ENCODE results near the gene ERCC6L2.

ERCC6L2 gene

GRCh38 chr9:95875305-95876137 is at the start of gene ERCC6L2:
ERCC6L2 (plus strand) TSS chr9:95875691; CDS start chr9:95876039, 348 bp downstream.
- DNase-seq = peak; percentile 99

DNA sequence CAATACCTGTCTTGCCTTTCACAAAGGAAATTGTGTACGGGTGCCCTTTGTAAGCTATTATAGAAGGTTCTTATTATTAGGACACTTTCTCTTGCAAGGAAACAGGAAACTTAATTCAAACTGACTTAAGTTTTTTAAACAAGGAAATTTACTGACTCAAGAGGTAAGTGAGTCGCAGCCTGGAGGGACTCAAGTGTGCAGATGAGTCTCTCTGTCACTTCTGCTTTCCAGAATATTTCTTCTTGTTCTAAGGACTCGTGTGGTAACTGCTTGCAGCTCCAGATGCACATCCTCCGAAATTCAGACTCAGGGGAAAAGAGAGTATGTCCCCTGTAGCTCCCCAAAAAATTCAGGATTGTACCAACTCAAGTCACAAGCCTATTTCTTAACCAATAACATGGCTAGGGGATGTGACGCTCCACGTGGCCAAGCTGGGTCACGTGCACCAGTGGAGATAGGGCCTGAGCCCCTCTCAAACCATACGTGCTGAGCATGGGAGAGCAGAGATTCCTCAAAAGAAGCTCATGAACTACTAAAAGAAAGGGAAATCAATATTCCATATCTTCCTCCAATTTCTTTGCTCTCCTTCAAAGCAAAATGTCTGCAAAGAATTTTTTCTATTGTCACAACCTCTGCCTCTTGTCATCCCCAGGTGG is 49.2 kb upstream of the ERCC6L2 start:
- DNase-seq = no peak

DNA sequence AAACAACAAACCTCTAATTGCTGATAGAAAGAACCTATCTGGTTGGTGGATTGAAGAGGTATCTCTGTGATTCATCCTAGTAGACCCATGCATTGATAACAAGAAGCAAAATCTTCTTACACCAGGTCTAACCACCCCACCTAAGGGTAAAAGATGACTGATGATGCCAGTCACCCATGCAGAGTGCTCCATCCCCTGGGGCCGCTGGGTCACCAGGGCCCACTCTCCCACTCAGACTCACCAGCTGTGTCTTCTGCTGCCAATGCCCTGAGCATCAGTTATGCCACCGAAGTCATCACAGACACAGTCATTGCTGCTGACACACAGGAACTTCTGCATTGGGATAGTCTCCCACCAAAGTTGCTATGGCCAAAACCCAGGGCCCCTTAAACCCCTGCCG is 44.7 kb upstream of the ERCC6L2 start:
- DNase-seq = no peak

GRCh38 chr9:95831810-95832209 is 43.7 kb upstream of the ERCC6L2 start:
- DNase-seq = no peak

DNA sequence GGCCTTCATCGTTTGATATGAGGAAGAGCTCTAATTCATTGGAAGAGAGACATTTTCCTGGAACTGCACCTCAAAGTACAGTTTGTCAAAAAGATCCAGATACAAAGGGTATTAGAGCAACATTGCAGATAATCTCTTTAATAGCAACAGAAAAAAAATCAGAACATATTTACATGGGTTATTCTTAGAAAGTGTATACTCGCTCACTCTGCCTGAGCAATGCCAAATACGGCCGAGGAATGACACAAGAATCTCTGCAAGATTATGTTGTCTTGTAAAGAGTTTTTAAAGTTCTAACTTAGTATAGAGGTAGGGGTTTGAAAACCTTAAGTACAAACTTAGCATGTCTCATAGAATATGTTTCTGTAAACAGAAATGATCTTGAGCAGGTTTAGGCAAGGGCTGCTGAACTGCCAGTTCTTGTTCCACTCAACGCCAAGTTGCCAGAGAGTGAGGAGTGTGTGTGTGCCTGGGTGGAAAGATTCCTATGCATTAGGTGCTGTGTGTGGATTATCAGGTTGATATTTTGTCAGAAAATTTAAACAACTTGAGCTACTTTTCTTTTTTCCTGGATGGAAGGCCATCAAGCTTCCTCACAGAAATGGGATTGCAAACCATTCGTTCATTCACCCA is 41.8 kb upstream of the ERCC6L2 start:
- DNase-seq = no peak

- no peak for DNase-seq
Observed at GRCh38 chr9:95834281-95834907, 41.1 kb upstream of the ERCC6L2 start.

DNA sequence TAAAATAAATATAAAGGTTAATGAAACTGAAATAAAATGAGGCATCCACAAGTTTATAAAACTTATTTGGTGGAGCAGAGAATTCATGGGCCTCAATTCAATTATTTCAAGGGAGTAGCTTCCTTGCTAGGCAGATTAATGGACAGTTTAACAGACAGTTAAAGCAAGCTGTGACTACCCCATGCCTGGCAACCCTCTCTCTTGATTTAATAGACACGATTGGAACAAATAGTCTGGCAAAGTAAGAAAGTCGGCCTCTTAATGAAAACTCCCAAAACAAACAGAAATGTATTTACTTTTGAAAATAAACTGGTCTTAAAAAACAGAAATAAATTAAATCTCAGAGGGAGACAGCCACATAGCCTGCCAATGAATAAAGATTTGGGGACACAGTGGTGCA is 40.1 kb upstream of the ERCC6L2 start:
- no peak for DNase-seq

GRCh38 chr9:95836072-95836471 is 39.4 kb upstream of the ERCC6L2 start:
- no peak for DNase-seq

DNA sequence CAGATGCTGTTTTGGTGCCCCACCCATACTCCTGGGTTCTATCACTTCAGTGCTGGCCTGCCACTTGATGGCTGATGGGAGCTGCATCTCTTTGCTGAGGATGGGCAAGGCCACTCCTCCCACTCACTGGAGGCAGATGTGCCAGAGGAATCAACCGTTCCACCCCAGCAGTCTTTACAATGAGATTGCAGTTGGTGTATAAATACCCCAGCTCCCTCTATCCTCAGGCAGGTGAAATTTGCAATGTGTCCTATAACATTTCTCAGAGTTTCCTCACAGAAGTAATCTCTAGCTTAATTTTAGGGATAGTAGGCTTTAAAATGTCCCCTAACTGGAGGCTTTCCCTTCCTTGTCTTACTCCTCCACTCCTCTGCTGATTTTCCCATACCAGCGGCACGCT is 36.5 kb upstream of the ERCC6L2 start:
- no peak for DNase-seq

- DNase-seq = no peak
Observed at GRCh38 chr9:95840074-95840473, 35.4 kb upstream of the ERCC6L2 start.

- DNase-seq = no peak
Observed at GRCh38 chr9:95841377-95841776, 34.1 kb upstream of the ERCC6L2 start.

DNA sequence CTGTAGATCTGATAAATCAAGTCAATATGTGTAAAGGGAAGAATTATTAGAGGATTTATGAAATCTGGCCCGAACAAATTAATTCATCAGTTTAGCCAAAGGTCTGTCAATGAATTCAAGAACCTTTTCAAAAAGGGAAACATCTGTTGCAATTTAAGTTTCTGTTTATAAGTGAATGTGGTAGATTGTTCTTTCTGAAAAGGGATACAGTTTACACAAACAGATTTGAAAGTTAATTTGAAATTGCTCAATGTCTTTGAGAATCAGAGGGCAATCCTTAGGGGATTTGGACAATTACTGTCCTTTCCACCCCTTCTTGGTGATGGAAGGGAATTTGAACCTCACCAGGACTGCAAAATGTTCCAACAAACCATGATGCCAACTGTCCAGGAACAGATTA is 29.7 kb upstream of the ERCC6L2 start:
- no peak for DNase-seq

DNA sequence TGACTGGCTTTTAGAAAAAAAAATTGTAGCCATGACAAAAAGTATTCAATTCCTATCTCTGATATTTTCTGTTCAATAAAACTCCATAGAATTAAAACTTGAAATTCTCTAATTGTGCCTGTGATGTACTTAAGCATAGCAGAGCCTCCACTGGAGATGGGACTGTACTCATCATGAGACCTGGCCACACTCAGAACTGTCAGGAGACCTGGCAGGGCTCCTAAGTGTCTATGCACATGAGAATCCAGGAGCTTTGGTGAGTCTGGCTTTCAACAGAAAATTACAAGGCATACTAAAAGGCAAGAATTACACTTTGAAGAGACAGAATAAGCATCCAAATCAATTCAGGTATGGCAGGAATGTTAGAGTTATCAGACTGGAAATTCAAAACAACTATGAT is 26.7 kb upstream of the ERCC6L2 start:
- DNase-seq = no peak

- no peak for DNase-seq
Observed at GRCh38 chr9:95852059-95853032, 23.1 kb upstream of the ERCC6L2 start.

GRCh38 chr9:95854386-95855020 is 21.0 kb upstream of the ERCC6L2 start:
- DNase-seq = no peak

- DNase-seq = no peak
Observed at GRCh38 chr9:95855961-95856360, 19.5 kb upstream of the ERCC6L2 start.

GRCh38 chr9:95857124-95857523 is 18.4 kb upstream of the ERCC6L2 start:
- peak; percentile 9 for DNase-seq

- DNase-seq = no peak
Observed at GRCh38 chr9:95857896-95858295, 17.6 kb upstream of the ERCC6L2 start.

- no peak for DNase-seq
Observed at GRCh38 chr9:95862343-95862742, 13.1 kb upstream of the ERCC6L2 start.

DNA sequence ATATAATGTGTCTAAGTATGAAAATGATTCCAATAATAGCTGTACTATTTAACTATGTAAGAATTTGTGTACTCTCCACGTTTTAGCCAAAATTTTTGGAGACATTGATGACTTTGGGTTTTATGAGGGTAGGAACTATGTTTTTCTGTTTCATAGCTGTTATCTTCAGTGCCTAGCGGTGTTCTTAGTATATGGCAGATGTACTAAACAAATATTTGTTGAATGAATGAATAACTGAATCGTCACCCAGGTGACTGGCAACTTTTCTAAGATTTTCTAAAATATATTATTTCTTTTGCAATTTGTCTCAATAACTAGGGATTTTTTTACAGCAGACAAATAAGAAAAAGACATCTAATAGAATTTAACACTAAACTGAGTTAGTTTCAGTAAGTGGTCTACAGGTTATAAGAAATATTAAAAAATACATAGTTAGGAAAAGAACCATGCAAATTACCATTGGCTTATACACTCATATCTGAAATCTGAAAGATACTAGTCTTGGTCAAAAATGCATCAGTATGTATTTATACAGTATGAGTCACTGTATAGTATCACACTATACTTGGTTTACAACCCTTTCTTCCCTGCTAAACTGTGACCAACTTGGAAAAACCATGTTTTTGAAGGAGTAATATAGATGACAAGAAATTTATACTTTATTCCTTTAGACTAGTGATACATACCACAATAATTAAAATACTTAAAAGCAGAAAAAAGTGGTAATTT is 10.5 kb upstream of the ERCC6L2 start:
- no peak for DNase-seq

DNA sequence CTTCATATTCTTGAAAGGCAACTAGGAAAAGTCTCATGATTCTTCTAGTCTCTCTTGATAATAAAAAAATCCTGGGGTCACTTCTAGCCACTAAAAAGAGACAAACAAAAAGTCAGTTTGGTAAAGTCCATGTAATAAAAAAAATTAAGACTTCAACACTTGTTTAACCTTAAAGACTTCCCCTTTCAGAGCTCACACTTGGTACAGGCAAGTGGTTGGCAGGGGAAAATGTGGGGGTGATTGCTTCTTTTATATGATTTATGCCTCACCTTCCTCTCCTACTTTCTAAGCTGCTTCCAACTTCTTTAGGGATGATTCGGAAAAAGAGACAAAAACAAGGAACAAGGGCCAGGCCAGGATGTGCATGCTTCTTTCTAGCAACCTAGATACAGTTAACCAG is 5.1 kb upstream of the ERCC6L2 start:
- no peak for DNase-seq
